ENCODE measurements around the gene PITX3.

- TF ChIP-seq YY2 (tag by site-specific recombination; IDR thresholded peaks at IDR 0.05) (no peak), ZNF221 (tag by site-specific recombination; IDR thresholded peaks at IDR 0.05; ENCODE audit: borderline replicate concordance) (no peak), TRIM28 (IDR thresholded peaks at IDR 0.05; ENCODE audit: borderline replicate concordance, low read length) (no peak), CTCF (tag by site-specific recombination; IDR thresholded peaks at IDR 0.05) (no peak), ZBTB44 (tag by site-specific recombination; IDR thresholded peaks at IDR 0.05) (no peak), ZBTB20 (tag by site-specific recombination; IDR thresholded peaks at IDR 0.05) (no peak), ZNF555 (tag by site-specific recombination; conservative IDR thresholded peaks at IDR 0.05) (no peak), ZNF704 (tag by site-specific recombination; IDR thresholded peaks at IDR 0.05) (no peak), IKZF3 (tag by site-specific recombination; IDR thresholded peaks at IDR 0.05) (no peak), ZNF416 (tag by site-specific recombination; IDR thresholded peaks at IDR 0.05) (no peak), YY1 (tag by site-specific recombination; IDR thresholded peaks at IDR 0.05) (no peak), ZBTB8A (tag by site-specific recombination; IDR thresholded peaks at IDR 0.05) (no peak)
These were observed 49.4 kb downstream of the PITX3 start for GRCh38 chr10:102191956-102192355.

All from HEK293 (cell line).